H1 (cell line): ENCODE data around the gene DPY19L3. TPM values are rescaled to one million over a fixed set of nuclear protein-coding genes. Genes with fewer than 3 reads are reported as not detected.

Experiments
- CTCF ChIA-PET: fragments of 300-600 bp; sonication (Branson Sonifier 250); formaldehyde crosslinking; loops from one replicate; lab custom pipeline; 2021; ENCODE audit not compliant: partially characterized antibody; lab: Charles Lee
- POLR2A ChIA-PET: fragments of 300-600 bp; sonication (Branson Sonifier 250); formaldehyde crosslinking; loops from one replicate; lab custom pipeline; 2021; ENCODE audit warnings: inconsistent platforms; ENCODE audit not compliant: partially characterized antibody; lab: Charles Lee
- DNase-seq, 2 experiments: peaks; one replicate each; pipeline versions ENCODE4 v3.0.0 to v3.0.0-alpha.2; 2010 to 2022; ENCODE audit warnings: low spot score in 2 of 2, low read depth in 1 of 2, mixed read lengths in 1 of 2
- FAIRE-seq: peaks from 2 replicates; lab custom pipeline; 2011; peaks lifted over from hg19 to GRCh38; lab: Jason Lieb, UNC
- H2AFZ ChIP-seq: 2 replicates; pipeline ENCODE4 v1.8.1; 2012; ENCODE audit warnings: low read length, inconsistent platforms
- H2AK5ac ChIP-seq: 2 replicates; pipeline ENCODE4 v1.6.1; 2013; ENCODE audit warnings: low read depth, low read length
- H2BK120ac ChIP-seq: replicated peaks from 2 replicates; pipeline ENCODE3; 2013; ENCODE audit warnings: low read depth, low read length, inconsistent platforms
- H2BK12ac ChIP-seq: 2 replicates; pipeline ENCODE4 v1.6.1; 2013; ENCODE audit warnings: low read depth, low read length
- H2BK15ac ChIP-seq: 2 replicates; pipeline ENCODE4 v1.6.1; 2013; ENCODE audit warnings: low read length
- H2BK20ac ChIP-seq: 2 replicates; pipeline ENCODE4 v1.6.1; 2013; ENCODE audit warnings: low read length
- H2BK5ac ChIP-seq: 2 replicates; pipeline ENCODE4 v1.6.1; 2013; ENCODE audit warnings: low read depth, low read length
- H3K14ac ChIP-seq: 2 replicates; pipeline ENCODE4 v1.6.1; 2013; ENCODE audit warnings: inconsistent platforms; ENCODE audit not compliant: insufficient read length
- H3K18ac ChIP-seq: 2 replicates; pipeline ENCODE4 v1.6.1; 2013; ENCODE audit warnings: low read length; ENCODE audit errors: extremely low read depth
- H3K23ac ChIP-seq: 2 replicates; pipeline ENCODE4 v1.6.1; 2013; ENCODE audit warnings: inconsistent platforms; ENCODE audit not compliant: insufficient read length
- H3K23me2 ChIP-seq: 2 replicates; pipeline ENCODE4 v1.6.1; 2013; ENCODE audit warnings: low read depth, low read length
- H3K27ac ChIP-seq: 2 replicates; pipeline ENCODE4 v1.6.1; 2011; ENCODE audit warnings: low read depth, low read length, inconsistent platforms
- H3K27me3 ChIP-seq, 4 experiments: replicated peaks in 1 of 4; 1 replicate in 1 of 4; 2 replicates in 3 of 4; pipeline versions ENCODE4 v1.6.1 to v1.8.1; 2011 to 2013; ENCODE audit warnings: low read length in 3 of 4, mild to moderate bottlenecking in 3 of 4, inconsistent platforms in 2 of 4, mixed read lengths in 2 of 4, moderate library complexity in 1 of 4; ENCODE audit not compliant: control insufficient read depth in 3 of 4, insufficient read depth in 3 of 4; ENCODE audit errors: extremely low read depth in 1 of 4
- H3K36me3 ChIP-seq, 4 experiments: 2 replicates each; pipeline versions ENCODE4 v1.6.1 to v1.8.1; 2011 to 2013; ENCODE audit warnings: mild to moderate bottlenecking in 4 of 4, low read length in 3 of 4, moderate library complexity in 2 of 4, control low read depth in 1 of 4, inconsistent platforms in 1 of 4; ENCODE audit not compliant: insufficient read depth in 4 of 4, control insufficient read depth in 2 of 4
- H3K4ac ChIP-seq: replicated peaks from 2 replicates; pipeline ENCODE3; 2013; ENCODE audit warnings: low read length, low read depth, mixed read lengths, inconsistent platforms; ENCODE audit not compliant: insufficient read length
- H3K4me1 ChIP-seq, 4 experiments: replicated peaks in 1 of 4; 1 replicate in 1 of 4; 2 replicates in 3 of 4; pipeline versions ENCODE4 v1.6.1 to v1.8.1; 2011 to 2013; ENCODE audit warnings: low read length in 3 of 4, inconsistent platforms in 2 of 4, mixed read lengths in 1 of 4; ENCODE audit not compliant: insufficient read depth in 4 of 4, control insufficient read depth in 3 of 4
- H3K4me2 ChIP-seq, 2 experiments: 2 replicates each; pipeline versions ENCODE4 v1.6.1 to v1.8.1; 2011 to 2013; ENCODE audit warnings: low read depth in 2 of 2, low read length in 2 of 2, control low read depth in 1 of 2, inconsistent platforms in 1 of 2, mild to moderate bottlenecking in 1 of 2; ENCODE audit not compliant: insufficient read depth in 1 of 2
- H3K4me3 ChIP-seq, 4 experiments: fragments of 200-600, 300-600 bp in 1 of 4; sonication (generic), shearing (Covaris generic), sonication (Bioruptor Twin) in 1 of 4; 2 replicates each; pipeline versions ENCODE4 v1.5.1 to v1.8.1; 2011 to 2016; ENCODE audit warnings: low read length in 4 of 4, low read depth in 3 of 4, control low read depth in 2 of 4, inconsistent platforms in 2 of 4, mild to moderate bottlenecking in 2 of 4, mixed read lengths in 1 of 4, moderate library complexity in 1 of 4; ENCODE audit not compliant: insufficient read depth in 2 of 4; ENCODE audit errors: extremely low read depth in 1 of 4
- H3K56ac ChIP-seq: replicated peaks from 2 replicates; pipeline ENCODE3; 2013; ENCODE audit warnings: low read depth, mild to moderate bottlenecking, mixed read lengths, low read length, inconsistent platforms; ENCODE audit not compliant: insufficient read length
- H3K79me1 ChIP-seq: 2 replicates; pipeline ENCODE4 v1.6.1; 2013; ENCODE audit warnings: low read depth, low read length, control low read depth
- H3K79me2 ChIP-seq, 2 experiments: 2 replicates each; pipeline versions ENCODE4 v1.6.1 to v1.8.1; 2012 to 2013; ENCODE audit warnings: low read length in 2 of 2, mild to moderate bottlenecking in 2 of 2, inconsistent platforms in 1 of 2; ENCODE audit not compliant: insufficient read depth in 2 of 2, control insufficient read depth in 1 of 2
- H3K9ac ChIP-seq, 4 experiments: replicated peaks in 1 of 4; 1 replicate in 1 of 4; 2 replicates in 3 of 4; pipeline versions ENCODE4 v1.6.1 to v1.8.1; 2011 to 2013; ENCODE audit warnings: low read depth in 3 of 4, low read length in 3 of 4, control low read depth in 2 of 4, mild to moderate bottlenecking in 2 of 4, moderate library complexity in 2 of 4, inconsistent platforms in 1 of 4; ENCODE audit errors: extremely low read depth in 1 of 4
- H3K9me3 ChIP-seq, 2 experiments: 2 replicates each; pipeline versions ENCODE4 v1.6.1 to v1.8.1; 2012 to 2013; ENCODE audit warnings: mild to moderate bottlenecking in 2 of 2, moderate library complexity in 2 of 2, control low read depth in 1 of 2, inconsistent platforms in 1 of 2, low read depth in 1 of 2, low read length in 1 of 2, mixed read lengths in 1 of 2; ENCODE audit not compliant: insufficient read depth in 2 of 2
- H4K20me1 ChIP-seq, 2 experiments: replicated peaks in 1 of 2; 2 replicates each; pipeline versions ENCODE3 to v1.8.1; 2011 to 2013; ENCODE audit warnings: inconsistent platforms in 2 of 2, low read length in 2 of 2, mild to moderate bottlenecking in 1 of 2; ENCODE audit not compliant: insufficient read depth in 2 of 2, control insufficient read depth in 1 of 2
- H4K5ac ChIP-seq: 2 replicates; pipeline ENCODE4 v1.6.1; 2013; ENCODE audit warnings: low read length, low read depth, mixed read lengths, inconsistent platforms; ENCODE audit not compliant: insufficient read length
- H4K8ac ChIP-seq: 2 replicates; pipeline ENCODE4 v1.8.0; 2013; ENCODE audit warnings: mild to moderate bottlenecking, moderate library complexity, low read length, inconsistent platforms; ENCODE audit not compliant: insufficient read depth; ENCODE audit errors: extremely low read depth
- H4K91ac ChIP-seq: replicated peaks from 2 replicates; pipeline ENCODE3; 2013; ENCODE audit warnings: low read length, mixed read lengths, inconsistent platforms; ENCODE audit not compliant: insufficient read length
- BACH1 ChIP-seq: IDR thresholded peaks from 2 replicates; pipeline ENCODE4 v1.6.1; 2012; ENCODE audit warnings: low read length, improper control_type of control experiment
- GABPA ChIP-seq: IDR thresholded peaks from 2 replicates; pipeline ENCODE4 v1.6.1; 2011; ENCODE audit warnings: mild to moderate bottlenecking, low read length, moderate library complexity, borderline replicate concordance; ENCODE audit not compliant: insufficient read depth
- HDAC2 ChIP-seq, 2 experiments: fragments of 300-600 bp in 1 of 2; sonication (generic) in 1 of 2; IDR thresholded peaks; 2 replicates each; pipeline ENCODE4 v1.6.1; 2011 to 2012; ENCODE audit warnings: low read depth in 2 of 2, low read length in 2 of 2, mild to moderate bottlenecking in 2 of 2, moderate library complexity in 2 of 2, borderline replicate concordance in 1 of 2, inconsistent platforms in 1 of 2
- JUND ChIP-seq: IDR thresholded peaks from 2 replicates; pipeline ENCODE4 v1.6.1; 2011; ENCODE audit warnings: mild to moderate bottlenecking, improper control_type of control experiment, low read length
- KDM4A ChIP-seq: IDR thresholded peaks from one replicate; pipeline ENCODE4 v1.7.1; 2012; ENCODE audit warnings: low read depth, mild to moderate bottlenecking, moderate library complexity, low read length, inconsistent platforms; ENCODE audit not compliant: severe bottlenecking
- NRF1 ChIP-seq: IDR thresholded peaks from 2 replicates; pipeline ENCODE4 v1.6.1; 2011; ENCODE audit warnings: mild to moderate bottlenecking, low read depth, low read length, improper control_type of control experiment
- POLR2A ChIP-seq, 2 experiments: IDR thresholded peaks; 1 replicate in 1 of 2; 2 replicates in 1 of 2; pipeline ENCODE4 v1.6.1; 2011; ENCODE audit warnings: low read depth in 2 of 2, low read length in 2 of 2, mild to moderate bottlenecking in 2 of 2; ENCODE audit errors: control extremely low read depth in 1 of 2
- POLR2AphosphoS5 ChIP-seq: IDR thresholded peaks from 2 replicates; pipeline ENCODE4 v1.6.1; 2011; ENCODE audit warnings: low read depth, low read length
- SIRT6 ChIP-seq: IDR thresholded peaks from one replicate; pipeline ENCODE4 v1.7.1; 2012; ENCODE audit warnings: low read length, inconsistent platforms
- TAF7 ChIP-seq: optimal IDR thresholded peaks from 2 replicates; pipeline ENCODE3; 2011; ENCODE audit warnings: low read depth, mild to moderate bottlenecking, inconsistent platforms, low read length, moderate library complexity, borderline replicate concordance
- YY1 ChIP-seq: IDR thresholded peaks from 2 replicates; pipeline ENCODE4 v1.6.1; 2011; ENCODE audit warnings: low read depth, mild to moderate bottlenecking, low read length
- WGBS, 2 experiments: shearing (Covaris generic) in 1 of 2; methylation state at CpG; one replicate each; pipeline versions ENCODE4 v1.1.6 to v1.1.7; 2013 to 2015; ENCODE audit warnings: low lambda C conversion rate in 2 of 2, mixed read lengths in 2 of 2, inconsistent platforms in 1 of 2, low coverage in 1 of 2, missing lambda C conversion rate in 1 of 2; ENCODE audit not compliant: insufficient replicate concordance in 2 of 2, insufficient coverage in 1 of 2, insufficient read length in 1 of 2; ENCODE audit errors: extremely low coverage in 1 of 2, missing lambda C conversion rate in 1 of 2; 5-methylcytosine and 5-hydroxymethylcytosine counted together
- polyA plus RNA-seq, 7 experiments: library from polyadenylated mRNA; depleted of rRNA in 3 of 7; stranded (reverse) in 5 of 7; unstranded in 2 of 7; fragments of >200 nt in 5 of 7; fragments of 200-250 nt in 2 of 7; gene quantifications; 1 replicate in 5 of 7; 2 replicates in 1 of 7; 4 replicates in 1 of 7; pipeline versions ENCODE4 v1.2.1 to v1.2.3, GENCODE V29; 2011 to 2013; ENCODE audit warnings: missing spikeins in 2 of 7, mixed read lengths in 2 of 7
- total RNA-seq: library from RNA; stranded (reverse); fragmentation: NEBNext Ultra II Directional; extraction: Animal tissue kit (Norgen Biotek cat#: 25700); gene quantifications from 2 replicates; pipeline ENCODE4 v1.2.1, GENCODE V29; 2021

DPY19L3 gene
- total and polyA plus RNA-seq, 2 of the 8 experiments (the other 6 are each of a cell fraction or from before 2014, with no cell fraction given): 35.3 to 60.2 TPM

GRCh38 chr19:32530773-32531172, 125.2 kb downstream of the DPY19L3 start:
- H4K20me1 ChIP-seq: no peaks in the 10 kb centered on the region
- H2BK12ac ChIP-seq: no peak overlapping the region
- H3K23me2 ChIP-seq: no peaks in the 10 kb centered on the region
- no peak for FAIRE-seq
- no peak overlapping the region for H3K4me3 ChIP-seq
- H4K8ac ChIP-seq: no peak overlapping the region
- no peaks in the 10 kb centered on the region for H3K36me3 ChIP-seq
- H3K9ac ChIP-seq: no peak overlapping the region
- no peak overlapping the region for H3K4ac ChIP-seq
- no peak overlapping the region for H2BK120ac ChIP-seq
- no peak overlapping the region for H3K14ac ChIP-seq
- no peak overlapping the region for H3K18ac ChIP-seq
- H3K4me1 ChIP-seq: no peaks in the 10 kb centered on the region
- no peak for DNase-seq
- POLR2A ChIA-PET: no interaction called here
- H3K56ac ChIP-seq: no peak overlapping the region
- H3K9me3 ChIP-seq: peaks cover 0 to 21% of the 10 kb centered on the region in 2 experiments; a peak in 3 of 4 replicates
- H3K79me2 ChIP-seq: no peaks in the 10 kb centered on the region
- H4K5ac ChIP-seq: no peak overlapping the region
- TF ChIP-seq JUND (no peak), POLR2AphosphoS5 (no peak), KDM4A (no peak), BACH1 (no peak), SIRT6 (no peak), YY1 (no peak), HDAC2 (IDR thresholded peaks at IDR 0.05; ENCODE audit: borderline replicate concordance in 1 of 2, low read depth in 2 of 2, low read length in 2 of 2) (no peak), POLR2A (IDR thresholded peaks at IDR 0.05; ENCODE audit: control extremely low read depth in 1 of 2, low read depth in 2 of 2, low read length in 2 of 2) (no peak), TAF7 (no peak), GABPA (no peak), NRF1 (no peak)
- TF ChIP-seq, all 59 proteins: peak for 0
- Histone ChIP-seq H3K23ac (no peak overlapping the region), H3K4me2 (no peak overlapping the region), H2BK20ac (no peak overlapping the region), H3K27me3 (no peaks in the 10 kb centered on the region), H4K91ac (no peak overlapping the region), H2BK15ac (no peak overlapping the region), H3K79me1 (no peaks in the 10 kb centered on the region), H2AFZ (no peak overlapping the region), H3K27ac (no peak overlapping the region), H2AK5ac (no peak overlapping the region), H2BK5ac (no peak overlapping the region)
- 75% methylated on average over 2 of the region's 2 CpGs; no CpG with 5 or more reads in 1 of the 2 experiments for WGBS, 2 experiments
- CTCF ChIA-PET: no interaction called here
